B cell (primary cell): ENCODE measurements around the gene TOMM6. TPM values are rescaled to one million over a fixed set of nuclear protein-coding genes. Genes with fewer than 3 reads are reported as not detected.

Experiments
- ATAC-seq: fragments of 200-7000 bp; cut with Tn5 transposase; one replicate; pipeline ENCODE4 v1.10.0; 2021; ENCODE audit warnings: low read depth, mild to moderate bottlenecking, moderate number of reproducible peaks, moderate library complexity
- CTCF ChIA-PET: fragments of 350-600 bp; sonication (Branson Sonifier 250); formaldehyde crosslinking; loops from one replicate; lab custom pipeline; 2021; ENCODE audit warnings: antibody characterized with exemption, inconsistent platforms; lab: Charles Lee
- POLR2A ChIA-PET: fragments of 350-600 bp; sonication (Branson Sonifier 250); formaldehyde crosslinking; loops from one replicate; lab custom pipeline; 2021; ENCODE audit warnings: antibody characterized with exemption; lab: Charles Lee
- DNase-seq: peaks from one replicate; pipeline ENCODE4 v3.0.0; 2013
- H2AFZ ChIP-seq: 2 replicates; pipeline ENCODE4 v1.6.1; 2012; ENCODE audit warnings: mild to moderate bottlenecking, low read depth, low read length; ENCODE audit not compliant: insufficient read depth, poor library complexity, severe bottlenecking
- H3K27ac ChIP-seq, 2 donors: 1 replicate in 1 of 2; 2 replicates in 1 of 2; pipeline ENCODE4 v1.5.1; 2012 to 2013; ENCODE audit warnings: low read length in 2 of 2, mild to moderate bottlenecking in 2 of 2, moderate library complexity in 1 of 2
- H3K27me3 ChIP-seq, 4 experiments: fragments of 200-600 bp in 1 of 4; sonication (generic) in 1 of 4; replicated peaks in 1 of 4; 1 replicate in 2 of 4; 2 replicates in 2 of 4; pipeline versions ENCODE4 v1.6.1 to v1.7.0; 2013 to 2016; ENCODE audit warnings: low read length in 3 of 4, mild to moderate bottlenecking in 2 of 4, mixed read lengths in 1 of 4, moderate library complexity in 1 of 4; ENCODE audit not compliant: insufficient read depth in 4 of 4, control insufficient read depth in 3 of 4; ENCODE audit errors: control extremely low read depth in 1 of 4
- H3K36me3 ChIP-seq, 2 experiments: replicated peaks in 1 of 2; 1 replicate in 1 of 2; 2 replicates in 1 of 2; pipeline versions ENCODE4 v1.6.1 to v1.7.1; 2013; ENCODE audit warnings: low read length in 1 of 2; ENCODE audit not compliant: insufficient read depth in 2 of 2, control insufficient read depth in 1 of 2; ENCODE audit errors: control extremely low read depth in 1 of 2, extremely low read depth in 1 of 2
- H3K4me1 ChIP-seq, 2 donors: fragments of 200-600 bp in 1 of 2; sonication (generic) in 1 of 2; 1 replicate in 1 of 2; 2 replicates in 1 of 2; pipeline versions ENCODE4 v1.5.1 to v1.6.1; 2013 to 2017; ENCODE audit warnings: low read length in 2 of 2; ENCODE audit not compliant: control insufficient read depth in 2 of 2, insufficient read depth in 2 of 2
- H3K4me2 ChIP-seq: replicated peaks from 2 replicates; pipeline ENCODE3; 2012; ENCODE audit warnings: mild to moderate bottlenecking, low read depth, low read length; ENCODE audit not compliant: poor library complexity, severe bottlenecking
- H3K4me3 ChIP-seq, 5 experiments: fragments of 200-600 bp in 1 of 5; sonication (generic) in 1 of 5; 1 replicate in 3 of 5; 2 replicates in 2 of 5; pipeline versions ENCODE4 v1.5.1 to v1.7.0; 2011 to 2016; ENCODE audit warnings: low read length in 4 of 5, mild to moderate bottlenecking in 4 of 5, low read depth in 2 of 5, control low read depth in 1 of 5, moderate library complexity in 1 of 5; ENCODE audit not compliant: insufficient read depth in 1 of 5; ENCODE audit errors: control extremely low read depth in 1 of 5, extremely low read depth in 1 of 5
- H3K79me2 ChIP-seq: fragments of 200-600 bp; sonication (generic); one replicate; pipeline ENCODE4 v1.6.0; 2016; ENCODE audit warnings: low read length; ENCODE audit not compliant: control insufficient read depth, insufficient read depth
- H3K9ac ChIP-seq: fragments of 200-600 bp; sonication (generic); 2 replicates; pipeline ENCODE4 v1.6.1; 2017; ENCODE audit warnings: mild to moderate bottlenecking, low read length, moderate library complexity
- H3K9me3 ChIP-seq, 3 donors: one replicate each; pipeline versions ENCODE4 v1.6.1 to v1.7.1; 2013; ENCODE audit warnings: low read length in 2 of 3; ENCODE audit not compliant: control insufficient read depth in 2 of 3, insufficient read depth in 1 of 3; ENCODE audit errors: control extremely low read depth in 1 of 3
- H4K20me1 ChIP-seq: 2 replicates; pipeline ENCODE4 v1.6.0; 2012; ENCODE audit warnings: mild to moderate bottlenecking, low read length; ENCODE audit not compliant: insufficient read depth, control insufficient read depth, poor library complexity, severe bottlenecking
- H3K27ac Mint-ChIP-seq: one replicate; pipeline ENCODE4 v1.8.0; 2021; ENCODE audit warnings: mixed read lengths
- H3K27me3 Mint-ChIP-seq: one replicate; pipeline ENCODE4 v1.8.0; 2021; ENCODE audit warnings: mixed read lengths
- H3K4me1 Mint-ChIP-seq: one replicate; pipeline ENCODE4 v1.8.0; 2021; ENCODE audit warnings: mixed read lengths
- H3K4me3 Mint-ChIP-seq: one replicate; pipeline ENCODE4 v1.8.0; 2021; ENCODE audit warnings: mixed read lengths
- H3K9me3 Mint-ChIP-seq: one replicate; pipeline ENCODE4 v1.8.0; 2022; ENCODE audit warnings: mixed read lengths; ENCODE audit not compliant: insufficient read depth
- EZH2 ChIP-seq: IDR thresholded peaks from 2 replicates; pipeline ENCODE4 v1.6.1; 2012; ENCODE audit warnings: borderline replicate concordance, low read depth, mild to moderate bottlenecking, moderate library complexity, low read length; ENCODE audit not compliant: insufficient read depth, poor library complexity, severe bottlenecking
- WGBS: methylation state at CpG from one replicate; pipeline ENCODE4 v1.1.5; 2013; ENCODE audit warnings: missing lambda C conversion rate; ENCODE audit not compliant: insufficient coverage; 5-methylcytosine and 5-hydroxymethylcytosine counted together
- intact Hi-C: fragments of 100-400 bp; cut with micrococcal nuclease; formaldehyde crosslinking; loops from one replicate; pipeline ENCODE4 v1.10.0; 2022
- polyA plus RNA-seq: library from polyadenylated mRNA; depleted of rRNA; stranded (reverse); fragments of >200 nt; gene quantifications from 2 replicates; pipeline ENCODE4 v1.2.3, GENCODE V29; 2012
- total RNA-seq, 2 donors: library from RNA; stranded (reverse); fragments of 120-200 nt in 1 of 2; gene quantifications; 1 replicate in 1 of 2; 2 replicates in 1 of 2; pipeline versions ENCODE4 v1.2.3 to v1.2.4, GENCODE V29; 2013 to 2022
- TF ChIP-seq, protein P1 (sequence below): fragments of 200-600 bp; IDR thresholded peaks from one replicate; pipeline ENCODE4 v1.8.0; 2022; ENCODE audit warnings: antibody characterized with exemption, mild to moderate bottlenecking

The TOMM6 gene
- total and polyA plus RNA-seq, 2 donors (not counting 1 experiment from before 2014, with no cell fraction given) = 117 to 239 TPM

DNA sequence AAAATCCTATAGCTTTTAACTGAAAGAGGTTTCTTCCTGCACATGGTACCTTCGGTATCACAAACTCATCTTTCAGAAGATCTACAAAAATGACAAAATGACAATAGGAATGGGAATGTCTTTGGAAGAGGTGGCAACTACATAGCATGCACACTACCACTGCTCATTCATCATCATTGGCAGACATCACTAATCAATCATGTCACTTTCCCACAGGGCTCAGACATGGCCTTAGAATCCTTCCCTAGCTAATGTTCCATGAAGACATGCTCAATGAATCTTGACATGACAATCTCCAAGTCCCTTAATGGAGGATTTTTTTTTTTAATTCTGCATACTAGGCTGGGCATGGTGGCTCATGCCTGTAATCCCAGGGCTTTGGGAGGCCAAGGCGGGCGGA lies 37.1 kb upstream of the TOMM6 start:
- intact Hi-C loops = no loop called here
- H4K20me1 ChIP-seq = no peaks in the 10 kb centered on the region
- H3K79me2 ChIP-seq = no peaks in the 10 kb centered on the region
- WGBS = no CpG with 5 or more reads among the region's 3 CpGs
- POLR2A ChIA-PET = no interaction called here
- Mint-ChIP-seq H3K4me3 (no peak overlapping the region), H3K4me1 (no peaks in the 10 kb centered on the region), H3K27me3 (no peaks in the 10 kb centered on the region), H3K9me3 (no peaks in the 10 kb centered on the region), H3K27ac (no peak overlapping the region)
- H2AFZ ChIP-seq = no peak overlapping the region
- no peak overlapping the region for H3K4me3 ChIP-seq
- H3K4me1 ChIP-seq = no peaks in the 10 kb centered on the region
- H3K4me2 ChIP-seq = no peak overlapping the region
- no peaks in the 10 kb centered on the region for H3K36me3 ChIP-seq
- H3K9ac ChIP-seq = no peak overlapping the region
- TF ChIP-seq EZH2 = no peak
- TF ChIP-seq, protein P1, sequence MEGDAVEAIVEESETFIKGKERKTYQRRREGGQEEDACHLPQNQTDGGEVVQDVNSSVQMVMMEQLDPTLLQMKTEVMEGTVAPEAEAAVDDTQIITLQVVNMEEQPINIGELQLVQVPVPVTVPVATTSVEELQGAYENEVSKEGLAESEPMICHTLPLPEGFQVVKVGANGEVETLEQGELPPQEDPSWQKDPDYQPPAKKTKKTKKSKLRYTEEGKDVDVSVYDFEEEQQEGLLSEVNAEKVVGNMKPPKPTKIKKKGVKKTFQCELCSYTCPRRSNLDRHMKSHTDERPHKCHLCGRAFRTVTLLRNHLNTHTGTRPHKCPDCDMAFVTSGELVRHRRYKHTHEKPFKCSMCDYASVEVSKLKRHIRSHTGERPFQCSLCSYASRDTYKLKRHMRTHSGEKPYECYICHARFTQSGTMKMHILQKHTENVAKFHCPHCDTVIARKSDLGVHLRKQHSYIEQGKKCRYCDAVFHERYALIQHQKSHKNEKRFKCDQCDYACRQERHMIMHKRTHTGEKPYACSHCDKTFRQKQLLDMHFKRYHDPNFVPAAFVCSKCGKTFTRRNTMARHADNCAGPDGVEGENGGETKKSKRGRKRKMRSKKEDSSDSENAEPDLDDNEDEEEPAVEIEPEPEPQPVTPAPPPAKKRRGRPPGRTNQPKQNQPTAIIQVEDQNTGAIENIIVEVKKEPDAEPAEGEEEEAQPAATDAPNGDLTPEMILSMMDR = no peak
- H3K9me3 ChIP-seq = no peaks in the 10 kb centered on the region
- CTCF ChIA-PET = interaction anchor here (0.8 to 1.4 kb wide), 2 partner anchors 45 to 69 kb away, joined by 3 read pairs; no protein-coding TSS in a partner anchor
- ATAC-seq (no peak), DNase-seq (no peak)
- no peaks in the 10 kb centered on the region for H3K27me3 ChIP-seq
- no peak overlapping the region for H3K27ac ChIP-seq

DNA sequence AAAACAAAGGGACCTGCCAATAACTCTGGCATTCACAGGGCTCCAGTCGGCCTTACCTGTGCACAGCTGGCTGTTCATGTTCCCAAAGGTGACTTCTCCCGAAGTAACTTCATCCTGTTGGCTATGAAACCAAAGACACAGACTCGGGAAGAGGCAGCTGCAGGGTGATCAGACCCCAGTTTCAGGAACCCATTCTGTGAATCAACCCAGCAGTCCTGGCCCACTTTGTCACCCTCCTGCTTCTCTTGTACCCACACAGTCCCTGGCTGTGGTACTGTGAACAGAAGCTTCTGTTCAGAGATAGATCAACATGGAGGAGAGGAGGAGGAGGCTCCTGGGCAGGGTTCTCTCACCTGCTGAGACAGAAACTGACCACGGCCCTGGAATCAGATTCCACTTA lies 31.6 kb upstream of the TOMM6 start:
- Histone ChIP-seq H3K27ac (no peak overlapping the region), H3K9ac (no peak overlapping the region), H3K4me3 (no peak overlapping the region), H3K9me3 (no peaks in the 10 kb centered on the region), H3K27me3 (no peaks in the 10 kb centered on the region), H2AFZ (no peak overlapping the region), H3K36me3 (no peaks in the 10 kb centered on the region), H4K20me1 (no peaks in the 10 kb centered on the region), H3K4me2 (no peak overlapping the region), H3K4me1 (no peaks in the 10 kb centered on the region), H3K79me2 (no peaks in the 10 kb centered on the region)
- Mint-ChIP-seq H3K4me3 (no peak overlapping the region), H3K27me3 (no peaks in the 10 kb centered on the region), H3K4me1 (no peaks in the 10 kb centered on the region), H3K9me3 (no peaks in the 10 kb centered on the region), H3K27ac (no peak overlapping the region)
- 96% methylated on average over 4 of the region's 4 CpGs for WGBS
- ATAC-seq (no peak), DNase-seq (no peak)
- TF ChIP-seq EZH2 = no peak
- TF ChIP-seq, protein P1 = no peak
- POLR2A ChIA-PET = no interaction called here
- intact Hi-C loops = no loop called here
- CTCF ChIA-PET = no interaction called here
